Activated naive CD4-positive, alpha-beta T cell treated with anti-CD3 and anti-CD28 coated beads, Interleukin-2, amount 50 U/mL, for 24 hours (primary cell): ENCODE data around the gene KCNIP4.

ENCODE experiments used
- H3K27ac Mint-ChIP-seq: one replicate; pipeline ENCODE4 v1.8.0; 2021; ENCODE audit warnings: mild to moderate bottlenecking, mixed read lengths
- H3K27me3 Mint-ChIP-seq: one replicate; pipeline ENCODE4 v1.8.0; 2021; ENCODE audit warnings: mixed read lengths
- H3K36me3 Mint-ChIP-seq: one replicate; pipeline ENCODE4 v1.8.0; 2021; ENCODE audit warnings: mixed read lengths
- H3K4me1 Mint-ChIP-seq: one replicate; pipeline ENCODE4 v1.8.0; 2021; ENCODE audit warnings: mixed read lengths
- H3K4me3 Mint-ChIP-seq: one replicate; pipeline ENCODE4 v1.8.0; 2021; ENCODE audit warnings: mild to moderate bottlenecking, mixed read lengths
- H3K9me3 Mint-ChIP-seq: one replicate; pipeline ENCODE4 v1.8.0; 2021; ENCODE audit warnings: mixed read lengths

Gene KCNIP4

DNA sequence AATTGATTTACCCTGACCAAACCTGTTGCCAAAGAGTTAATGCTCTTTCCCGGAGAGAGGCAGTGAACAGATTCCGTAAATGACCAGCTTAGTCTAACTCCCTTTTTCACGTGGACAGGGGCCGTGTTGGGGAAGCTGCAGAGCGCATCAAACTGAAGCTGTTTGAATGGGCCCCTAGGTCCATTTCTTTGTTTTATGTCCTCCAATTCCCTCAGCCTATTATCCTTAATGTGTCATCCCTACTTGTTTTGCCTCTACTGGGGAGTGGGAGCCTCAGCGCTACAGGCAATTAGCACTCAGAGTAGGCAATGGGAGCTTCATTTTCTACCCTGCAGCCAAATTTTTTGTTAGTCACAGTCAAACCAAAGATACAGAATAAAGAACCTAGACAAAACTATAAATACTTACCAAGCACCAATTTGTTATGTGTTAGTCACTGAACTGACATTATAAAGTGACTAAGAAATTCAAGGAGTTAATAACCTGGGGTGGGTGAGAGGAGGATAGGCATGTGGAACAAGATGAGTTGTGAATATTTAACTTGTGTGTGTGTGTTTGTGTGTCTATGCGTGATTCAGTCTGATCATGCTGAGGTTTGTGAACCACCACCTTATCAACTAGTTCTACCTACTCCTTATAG, 830.9 kb downstream of the KCNIP4 start:
- Mint-ChIP-seq H3K4me1 (no peaks in the 10 kb centered on the region), H3K36me3 (no peaks in the 10 kb centered on the region), H3K27me3 (no peaks in the 10 kb centered on the region), H3K27ac (no peak overlapping the region), H3K4me3 (no peak overlapping the region), H3K9me3 (no peaks in the 10 kb centered on the region)

DNA sequence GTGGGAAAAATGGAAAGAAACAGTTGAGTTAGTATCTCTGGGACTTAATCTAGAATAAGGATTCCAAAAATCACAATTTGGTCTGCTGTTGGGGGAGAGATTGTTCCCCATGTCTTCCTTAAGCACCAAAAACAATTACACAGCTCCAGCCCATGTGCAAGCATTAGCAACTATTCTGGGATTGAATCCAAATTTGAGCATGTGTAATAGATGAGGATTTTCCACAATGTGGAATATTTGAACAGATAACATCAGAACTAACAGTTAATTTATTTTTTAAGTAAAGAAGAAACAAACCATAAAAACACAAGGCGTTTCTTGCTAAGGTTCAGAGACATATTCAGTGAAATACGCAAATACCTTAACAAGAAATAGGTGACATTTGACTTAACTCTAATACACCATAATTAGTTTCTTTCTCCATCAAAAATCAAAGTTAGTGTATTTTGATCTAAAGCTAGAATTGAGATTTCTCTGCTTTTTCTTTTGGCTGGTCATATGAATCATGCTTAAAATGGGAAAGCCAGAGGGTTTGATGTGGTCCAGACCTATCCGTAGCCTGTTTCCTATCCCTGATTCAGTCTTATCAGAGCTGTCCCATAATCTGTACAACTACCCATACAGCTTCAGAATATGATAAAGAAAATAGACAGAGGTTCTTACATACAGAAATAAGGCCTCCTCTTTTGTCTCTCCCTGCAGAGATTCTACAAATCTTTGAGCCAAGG, 834.9 kb downstream of the KCNIP4 start:
- no peak overlapping the region for H3K4me3 Mint-ChIP-seq
- H3K36me3 Mint-ChIP-seq: no peaks in the 10 kb centered on the region
- no peaks in the 10 kb centered on the region for H3K4me1 Mint-ChIP-seq
- no peaks in the 10 kb centered on the region for H3K9me3 Mint-ChIP-seq
- H3K27ac Mint-ChIP-seq: no peak overlapping the region
- no peaks in the 10 kb centered on the region for H3K27me3 Mint-ChIP-seq

- no peak overlapping the region for H3K27ac Mint-ChIP-seq
- H3K4me3 Mint-ChIP-seq: no peak overlapping the region
- H3K9me3 Mint-ChIP-seq: peaks cover 7% of the 10 kb centered on the region
- no peaks in the 10 kb centered on the region for H3K4me1 Mint-ChIP-seq
- peaks cover 2% of the 10 kb centered on the region for H3K36me3 Mint-ChIP-seq
- no peaks in the 10 kb centered on the region for H3K27me3 Mint-ChIP-seq
Measured at GRCh38 chr4:21102667-21103066, 845.9 kb downstream of the KCNIP4 start.

GRCh38 chr4:21097865-21098264, 850.7 kb downstream of the KCNIP4 start:
- Mint-ChIP-seq H3K27me3 (no peaks in the 10 kb centered on the region), H3K4me1 (no peaks in the 10 kb centered on the region), H3K4me3 (no peak overlapping the region), H3K36me3 (no peaks in the 10 kb centered on the region), H3K27ac (no peak overlapping the region), H3K9me3 (peaks cover 9% of the 10 kb centered on the region)

GRCh38 chr4:21097026-21097425, 851.5 kb downstream of the KCNIP4 start:
- Mint-ChIP-seq H3K36me3 (no peaks in the 10 kb centered on the region), H3K27me3 (no peaks in the 10 kb centered on the region)

GRCh38 chr4:21092531-21092930, 856.0 kb downstream of the KCNIP4 start:
- Mint-ChIP-seq H3K4me1 (peaks cover 6% of the 10 kb centered on the region), H3K27me3 (no peaks in the 10 kb centered on the region), H3K36me3 (no peaks in the 10 kb centered on the region), H3K27ac (no peak overlapping the region), H3K9me3 (peaks cover 7% of the 10 kb centered on the region), H3K4me3 (no peak overlapping the region)

More at GRCh38 chr4:21097026-21097425, 851.5 kb downstream of the KCNIP4 start:
- Mint-ChIP-seq H3K4me3 (no peak overlapping the region), H3K9me3 (peaks cover 9% of the 10 kb centered on the region), H3K27ac (no peak overlapping the region), H3K4me1 (no peaks in the 10 kb centered on the region)

DNA sequence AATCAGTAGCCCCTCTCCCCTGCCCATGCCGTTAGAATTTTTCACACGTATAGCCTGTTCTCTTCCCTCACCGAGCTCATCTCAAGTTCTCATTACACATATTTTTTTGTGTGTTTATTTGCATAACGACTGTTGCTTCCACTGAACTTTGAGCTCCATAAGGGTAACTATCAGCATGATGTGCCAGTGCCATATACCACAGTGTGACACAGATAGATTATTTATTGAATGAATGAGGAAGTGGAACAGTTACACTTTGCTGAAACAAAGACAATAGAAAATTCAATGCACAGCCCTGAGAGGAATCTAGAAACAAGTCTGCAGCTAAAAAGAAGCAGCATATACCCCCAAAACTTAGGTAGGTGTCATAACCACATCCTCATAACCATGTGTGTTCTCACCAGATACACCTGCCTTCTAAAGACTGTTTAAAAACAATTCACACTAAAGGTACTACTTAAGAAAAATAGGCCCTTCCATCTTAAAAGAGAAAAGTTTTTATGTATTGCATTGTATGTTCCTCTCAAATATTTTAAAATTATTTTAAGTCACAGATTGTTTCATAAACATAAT, 858.4 kb downstream of the KCNIP4 start:
- Mint-ChIP-seq H3K9me3 (peaks cover 7% of the 10 kb centered on the region), H3K4me1 (peaks cover 6% of the 10 kb centered on the region), H3K27me3 (no peaks in the 10 kb centered on the region), H3K36me3 (no peaks in the 10 kb centered on the region), H3K4me3 (no peak overlapping the region), H3K27ac (no peak overlapping the region)

DNA sequence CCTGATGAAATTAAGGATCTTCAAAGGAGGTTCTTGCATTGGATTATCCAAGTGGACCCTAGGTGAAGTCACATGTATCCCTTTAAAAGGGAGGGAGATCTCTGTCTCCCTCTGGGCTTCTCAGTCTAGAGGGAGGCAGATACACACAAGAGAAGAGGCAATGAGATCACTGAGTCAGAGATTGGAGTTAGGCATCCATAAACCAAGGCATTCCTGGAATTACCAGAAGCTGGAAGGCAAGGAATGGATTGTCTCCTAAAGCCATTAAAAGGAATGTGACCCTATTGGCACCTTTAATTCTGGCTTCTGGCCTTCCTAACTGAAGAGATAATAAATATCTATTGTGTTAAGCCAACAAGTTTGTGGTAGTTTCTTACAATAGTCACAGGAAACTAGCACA, 865.2 kb downstream of the KCNIP4 start:
- Mint-ChIP-seq H3K4me3 (no peak overlapping the region), H3K4me1 (no peaks in the 10 kb centered on the region), H3K9me3 (peaks cover 3% of the 10 kb centered on the region), H3K36me3 (no peaks in the 10 kb centered on the region), H3K27ac (no peak overlapping the region), H3K27me3 (no peaks in the 10 kb centered on the region)

DNA sequence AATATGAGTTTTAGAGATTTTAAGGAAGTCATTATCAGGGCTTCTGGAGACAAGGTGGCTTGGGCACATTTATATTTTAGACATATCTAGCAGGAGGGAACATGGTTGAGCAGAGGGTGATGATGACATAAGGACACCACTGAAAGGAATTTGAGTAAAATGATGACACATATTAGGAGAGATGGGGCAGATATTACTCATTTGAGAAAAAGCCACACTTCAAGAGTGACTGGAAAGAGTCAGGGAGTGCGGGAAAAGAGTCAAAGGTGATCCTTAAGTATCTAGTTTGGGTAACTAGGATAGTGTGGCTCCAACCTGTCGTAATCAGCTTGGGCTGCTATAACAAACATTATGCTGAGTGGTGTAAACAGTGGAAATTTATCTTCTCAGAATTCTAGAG, 870.6 kb downstream of the KCNIP4 start:
- H3K9me3 Mint-ChIP-seq: no peaks in the 10 kb centered on the region
- H3K4me1 Mint-ChIP-seq: no peaks in the 10 kb centered on the region
- H3K36me3 Mint-ChIP-seq: no peaks in the 10 kb centered on the region
- no peak overlapping the region for H3K27ac Mint-ChIP-seq
- no peaks in the 10 kb centered on the region for H3K27me3 Mint-ChIP-seq
- H3K4me3 Mint-ChIP-seq: no peak overlapping the region

- H3K4me1 Mint-ChIP-seq: no peaks in the 10 kb centered on the region
- H3K27me3 Mint-ChIP-seq: no peaks in the 10 kb centered on the region
- peaks cover 6% of the 10 kb centered on the region for H3K9me3 Mint-ChIP-seq
- H3K36me3 Mint-ChIP-seq: peaks cover 1% of the 10 kb centered on the region
- no peak overlapping the region for H3K27ac Mint-ChIP-seq
- H3K4me3 Mint-ChIP-seq: no peak overlapping the region
Measured at GRCh38 chr4:21067351-21067750, 881.2 kb downstream of the KCNIP4 start.

DNA sequence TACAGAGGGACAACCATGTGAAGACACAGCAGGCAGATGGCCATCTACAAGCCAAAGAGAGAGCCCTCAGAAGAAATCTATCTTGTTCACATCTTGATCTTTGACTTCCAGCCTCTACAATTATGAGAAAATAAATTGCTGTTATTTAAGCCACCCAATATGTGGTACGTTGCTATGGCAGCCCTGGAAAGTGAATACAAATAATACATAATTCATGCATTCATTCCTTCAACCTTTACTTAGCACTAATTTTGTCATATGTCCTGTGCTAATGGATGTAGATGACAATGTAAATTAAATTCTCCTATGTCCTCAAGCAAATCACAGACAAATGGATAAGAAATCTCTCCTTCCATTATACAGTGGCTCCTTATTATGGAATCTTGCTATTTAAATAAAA, 886.7 kb downstream of the KCNIP4 start:
- no peak overlapping the region for H3K4me3 Mint-ChIP-seq
- H3K27me3 Mint-ChIP-seq: no peaks in the 10 kb centered on the region
- peaks cover 3% of the 10 kb centered on the region for H3K36me3 Mint-ChIP-seq
- H3K27ac Mint-ChIP-seq: no peak overlapping the region
- H3K9me3 Mint-ChIP-seq: peaks cover 14% of the 10 kb centered on the region
- H3K4me1 Mint-ChIP-seq: no peaks in the 10 kb centered on the region

DNA sequence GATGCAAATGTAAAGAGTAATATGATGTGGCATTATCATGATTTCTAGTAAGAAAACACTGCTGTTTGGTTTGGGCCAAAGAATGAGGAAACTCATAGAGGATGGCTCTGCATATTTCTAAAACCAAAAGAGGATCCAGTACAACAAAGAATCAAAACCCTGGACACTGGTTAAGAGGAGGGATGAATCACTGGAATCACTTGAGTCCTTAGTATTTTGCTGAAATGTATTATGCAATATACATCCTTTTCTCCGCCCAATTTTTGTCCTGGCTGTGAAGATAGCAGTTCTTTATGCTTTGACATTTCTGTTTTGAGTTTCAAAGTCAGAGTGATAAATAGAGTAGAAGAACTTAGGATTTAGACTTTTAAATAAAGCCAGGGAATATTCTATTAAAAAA, 902.4 kb downstream of the KCNIP4 start:
- Mint-ChIP-seq H3K27ac (no peak overlapping the region), H3K27me3 (no peaks in the 10 kb centered on the region), H3K4me3 (no peak overlapping the region), H3K9me3 (peaks cover 5% of the 10 kb centered on the region), H3K4me1 (no peaks in the 10 kb centered on the region), H3K36me3 (no peaks in the 10 kb centered on the region)

DNA sequence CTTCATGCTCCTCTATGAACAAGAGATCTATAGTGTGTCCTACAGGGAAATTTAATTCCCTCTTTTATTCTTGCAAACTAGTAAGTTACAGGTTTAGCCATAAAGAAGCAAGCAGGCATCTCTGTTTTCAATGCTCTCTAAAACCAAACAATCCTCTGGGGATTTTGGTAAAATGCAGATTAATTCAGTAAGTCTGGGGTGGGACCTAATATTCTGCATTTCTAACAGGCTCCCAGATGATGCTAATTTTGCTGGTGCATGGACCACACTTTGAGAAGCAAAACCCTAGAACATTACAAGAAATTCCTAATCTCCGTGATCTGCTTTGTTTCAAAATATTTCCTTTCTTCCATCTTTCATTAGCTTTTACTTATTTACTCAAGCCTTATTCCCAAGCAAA, 903.5 kb downstream of the KCNIP4 start:
- no peak overlapping the region for H3K27ac Mint-ChIP-seq
- no peak overlapping the region for H3K4me3 Mint-ChIP-seq
- H3K36me3 Mint-ChIP-seq: no peaks in the 10 kb centered on the region
- H3K9me3 Mint-ChIP-seq: peaks cover 5% of the 10 kb centered on the region
- no peaks in the 10 kb centered on the region for H3K4me1 Mint-ChIP-seq
- no peaks in the 10 kb centered on the region for H3K27me3 Mint-ChIP-seq

- Mint-ChIP-seq H3K27ac (no peak overlapping the region), H3K4me1 (no peaks in the 10 kb centered on the region), H3K27me3 (no peaks in the 10 kb centered on the region), H3K36me3 (no peaks in the 10 kb centered on the region), H3K4me3 (no peak overlapping the region), H3K9me3 (no peaks in the 10 kb centered on the region)
Measured at GRCh38 chr4:21041708-21042107, 906.9 kb downstream of the KCNIP4 start.

- no peaks in the 10 kb centered on the region for H3K4me1 Mint-ChIP-seq
- no peaks in the 10 kb centered on the region for H3K36me3 Mint-ChIP-seq
- H3K9me3 Mint-ChIP-seq: peaks cover 5% of the 10 kb centered on the region
- H3K27me3 Mint-ChIP-seq: no peaks in the 10 kb centered on the region
- no peak overlapping the region for H3K27ac Mint-ChIP-seq
- H3K4me3 Mint-ChIP-seq: no peak overlapping the region
Measured at GRCh38 chr4:21034728-21035127, 913.8 kb downstream of the KCNIP4 start.

DNA sequence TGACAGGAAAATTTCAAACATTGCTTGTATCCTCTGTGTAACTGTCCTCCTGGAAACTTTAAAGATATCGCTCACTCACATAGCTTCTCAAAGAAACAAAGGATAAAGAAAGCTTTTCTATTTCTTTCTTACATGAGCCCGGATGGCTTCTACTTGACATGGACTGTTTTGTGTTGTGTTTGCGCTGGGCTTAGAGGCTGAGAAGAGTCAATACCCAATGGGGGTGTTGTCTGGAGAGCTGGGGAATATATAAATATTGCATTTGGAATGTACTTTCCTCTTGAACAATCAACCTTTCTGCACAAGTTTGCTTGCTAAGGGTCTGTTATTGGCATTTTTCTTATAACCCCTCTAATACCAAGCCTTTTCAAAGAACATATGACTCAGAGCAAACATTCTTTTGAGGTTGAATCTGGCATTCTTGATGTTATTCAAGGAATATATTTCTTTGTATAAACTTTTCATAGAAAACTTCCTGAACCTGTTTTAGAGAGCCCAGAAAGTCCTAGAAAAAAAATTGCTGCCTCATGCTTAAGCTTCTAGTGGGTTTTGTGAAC, 916.4 kb downstream of the KCNIP4 start:
- H3K4me1 Mint-ChIP-seq: no peaks in the 10 kb centered on the region
- H3K27ac Mint-ChIP-seq: no peak overlapping the region
- H3K9me3 Mint-ChIP-seq: peaks cover 5% of the 10 kb centered on the region
- no peak overlapping the region for H3K4me3 Mint-ChIP-seq
- no peaks in the 10 kb centered on the region for H3K36me3 Mint-ChIP-seq
- no peaks in the 10 kb centered on the region for H3K27me3 Mint-ChIP-seq
